ENCODE data around the gene KRTAP1-4. TPM values are rescaled to one million over a fixed set of nuclear protein-coding genes. Genes with fewer than 3 reads are reported as not detected.

The KRTAP1-4 gene
- total RNA-seq, 2 experiments from 2014 or later: not detected

DNA sequence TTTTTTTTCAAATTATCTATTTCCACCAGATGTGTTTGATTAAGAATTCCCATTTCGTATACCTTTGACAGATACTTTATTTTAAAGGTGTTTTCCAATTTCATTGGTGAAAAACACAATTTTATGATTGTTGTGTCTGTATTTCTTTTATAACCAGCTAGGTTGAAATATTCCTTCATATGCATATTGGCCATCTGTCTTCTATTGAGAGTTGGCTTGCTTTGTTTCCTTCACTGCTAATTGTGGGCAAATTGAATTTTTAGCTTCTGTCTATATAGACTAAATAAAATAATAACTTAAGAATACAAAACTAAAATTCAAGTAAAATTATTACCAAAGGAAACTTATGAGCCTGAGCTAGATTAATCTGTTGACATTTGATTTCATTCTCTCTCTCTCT, 34.9 kb downstream of the KRTAP1-4 start:
- H3K4me1 Mint-ChIP-seq (ENCODE audit: low read depth): no peaks in the 10 kb centered on the region
- DNase-seq (no peak), ATAC-seq (no peak)
- ChIA-PET POLR2A (no interaction called here), CTCF (no interaction called here)
- no peaks in the 10 kb centered on the region for H3K36me3 Mint-ChIP-seq (ENCODE audit: low read depth)
- H3K9me3 Mint-ChIP-seq: no peaks in the 10 kb centered on the region
- no peak for TF ChIP-seq CTCF (IDR thresholded peaks at IDR 0.05)
- H3K27ac Mint-ChIP-seq: no peak overlapping the region
- intact Hi-C loops (cut with micrococcal nuclease): no loop called here
- no peak overlapping the region for H3K4me3 Mint-ChIP-seq
- H3K27me3 Mint-ChIP-seq: peaks cover 32% of the 10 kb centered on the region

GRCh38 chr17:40993839-40994238, 36.2 kb downstream of the KRTAP1-4 start, which contains the start of gene KRTAP3-3:
TSS of gene KRTAP3-3 (minus strand) at chr17:40994164. CDS start at chr17:40994097, 67 bp downstream.
- Mint-ChIP-seq H3K4me3 (no peak within 1 kb of the TSS), H3K36me3 (ENCODE audit: low read depth) (no peaks in the 10 kb centered on the region), H3K27ac (no peak within 1 kb of the TSS), H3K9me3 (no peaks in the 10 kb centered on the region), H3K4me1 (ENCODE audit: low read depth) (no peaks in the 10 kb centered on the region), H3K27me3 (peaks cover 28% of the 10 kb centered on the region)
- ChIA-PET POLR2A (no interaction called here), CTCF (no interaction called here)
- DNase-seq (no peak), ATAC-seq (no peak)
- no peak for TF ChIP-seq CTCF (IDR thresholded peaks at IDR 0.05)
- intact Hi-C loops (cut with micrococcal nuclease): no loop called here

DNA sequence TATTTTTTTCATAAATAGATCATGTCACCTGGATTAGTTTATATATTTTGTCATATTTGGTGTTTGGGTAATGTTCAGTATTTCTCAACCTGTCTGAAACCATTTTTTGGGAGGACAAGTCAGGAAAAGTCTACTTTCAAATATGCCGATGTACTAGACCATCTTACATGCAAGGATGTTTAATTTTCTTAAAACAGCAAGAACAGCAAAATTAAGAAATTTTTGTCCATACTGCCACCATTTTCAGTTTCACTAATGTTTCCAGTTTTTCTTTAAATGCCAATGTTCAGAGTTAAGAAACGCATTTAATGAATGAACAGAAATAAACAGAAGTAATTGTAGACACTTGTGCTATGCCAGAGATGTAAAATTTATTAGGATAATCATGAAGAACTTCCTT, 36.9 kb downstream of the KRTAP1-4 start:
- Mint-ChIP-seq H3K9me3 (no peaks in the 10 kb centered on the region), H3K36me3 (ENCODE audit: low read depth) (no peaks in the 10 kb centered on the region), H3K4me1 (ENCODE audit: low read depth) (no peaks in the 10 kb centered on the region), H3K4me3 (no peak overlapping the region), H3K27me3 (peaks cover 24% of the 10 kb centered on the region), H3K27ac (no peak overlapping the region)
- ChIA-PET POLR2A (no interaction called here), CTCF (no interaction called here)
- no peak for TF ChIP-seq CTCF (IDR thresholded peaks at IDR 0.05)
- ATAC-seq (no peak), DNase-seq (no peak)
- intact Hi-C loops (cut with micrococcal nuclease): no loop called here

DNA sequence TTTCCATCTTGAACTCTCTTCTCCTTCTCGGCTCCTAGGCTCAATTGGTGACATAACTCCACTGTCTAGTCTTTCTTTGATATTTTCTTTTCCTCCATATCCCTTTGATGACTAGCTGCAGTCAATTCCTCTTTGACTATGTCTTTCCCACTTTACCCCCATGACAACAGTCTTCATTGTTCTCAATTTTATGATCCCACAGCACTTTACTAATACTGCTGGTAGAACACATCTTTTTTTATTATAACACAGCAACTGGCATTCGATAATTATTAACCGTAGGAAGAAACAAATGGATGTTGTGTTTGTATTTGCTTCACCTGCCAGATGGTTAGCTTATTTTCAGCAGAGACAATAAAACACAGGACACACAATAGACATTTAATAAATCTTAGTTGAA, 37.3 kb downstream of the KRTAP1-4 start:
- no peak overlapping the region for H3K27ac Mint-ChIP-seq
- POLR2A ChIA-PET: no interaction called here

DNA sequence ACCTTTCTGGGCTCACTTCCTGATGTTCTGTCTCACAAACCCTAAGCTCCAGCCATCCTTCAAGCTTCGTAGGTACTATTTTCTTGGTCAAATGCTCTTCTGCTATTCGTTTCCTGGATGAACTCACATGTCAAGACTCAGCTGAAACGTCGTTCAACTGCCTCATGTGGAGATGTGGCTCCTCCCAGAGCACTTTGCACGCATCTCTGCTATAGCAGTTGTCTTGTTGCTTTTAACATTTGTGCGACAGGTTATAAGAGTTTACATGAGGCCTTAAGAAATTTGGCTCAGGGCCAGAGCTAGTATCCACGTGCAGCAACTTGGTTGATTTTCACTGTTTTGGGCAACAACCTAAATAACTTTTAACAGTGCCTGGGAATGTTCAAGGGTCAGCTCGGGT, 43.1 kb downstream of the KRTAP1-4 start:
- Mint-ChIP-seq H3K4me1 (ENCODE audit: low read depth) (no peaks in the 10 kb centered on the region), H3K27ac (no peak overlapping the region), H3K9me3 (no peaks in the 10 kb centered on the region), H3K27me3 (peaks cover 17% of the 10 kb centered on the region), H3K4me3 (no peak overlapping the region), H3K36me3 (ENCODE audit: low read depth) (no peaks in the 10 kb centered on the region)
- DNase-seq (no peak), ATAC-seq (no peak)
- POLR2A ChIA-PET: no interaction called here
- intact Hi-C loops (cut with micrococcal nuclease): no loop called here
- no peak for TF ChIP-seq CTCF (IDR thresholded peaks at IDR 0.05)
- CTCF ChIA-PET: no interaction called here

More for the DNA sequence above, 37.3 kb downstream of the KRTAP1-4 start:
- intact Hi-C loops (cut with micrococcal nuclease): no loop called here
- no peak for DNase-seq
- no peak for TF ChIP-seq CTCF (IDR thresholded peaks at IDR 0.05)
- Mint-ChIP-seq H3K4me1 (ENCODE audit: low read depth) (no peaks in the 10 kb centered on the region), H3K27me3 (peaks cover 24% of the 10 kb centered on the region), H3K9me3 (no peaks in the 10 kb centered on the region), H3K36me3 (ENCODE audit: low read depth) (no peaks in the 10 kb centered on the region), H3K4me3 (no peak overlapping the region)
- CTCF ChIA-PET: no interaction called here
- no peak for ATAC-seq

All from activated CD8-positive, alpha-beta T cell treated with anti-CD3 and anti-CD28 coated beads for 36 hours (primary cell).